HuH-7.5 (cell line): ENCODE results near the gene MAP3K12.
A peak's percentile ranks its signal among the peaks of the same experiment; 100 is the strongest.
"Not testable (repeated sequence)": the region's sequence is repeated elsewhere in the genome, so short reads cannot be mapped to it uniquely, and the experiment has no call there.

Experiments
- DNase-seq: peaks from one replicate; pipeline ENCODE4 v3.0.0; 2011; ENCODE audit warnings: low spot score

The MAP3K12 gene

GRCh38 chr12:53499266-53500141 lies at the start of gene MAP3K12:
TSS of gene MAP3K12 (minus strand) at chr12:53499458. CDS start at chr12:53487391, 12,067 bp downstream.
- DNase-seq: no peak

GRCh38 chr12:53548354-53548753 lies 49.1 kb upstream of the MAP3K12 start:
- not testable (repeated sequence) for DNase-seq

GRCh38 chr12:53543539-53543938 lies 44.3 kb upstream of the MAP3K12 start:
- DNase-seq: peak; percentile 71

GRCh38 chr12:53539526-53539925 lies 40.3 kb upstream of the MAP3K12 start:
- DNase-seq: no peak

GRCh38 chr12:53538209-53538689 lies 39.0 kb upstream of the MAP3K12 start:
- peak; percentile 60 for DNase-seq

- no peak for DNase-seq
Measured at GRCh38 chr12:53536962-53537361, 37.7 kb upstream of the MAP3K12 start.

GRCh38 chr12:53533471-53533870 lies 34.2 kb upstream of the MAP3K12 start:
- DNase-seq: no peak

- DNase-seq: no peak
Measured at GRCh38 chr12:53532524-53533445, 33.5 kb upstream of the MAP3K12 start.

GRCh38 chr12:53532021-53532420 lies 32.8 kb upstream of the MAP3K12 start:
- DNase-seq: no peak

GRCh38 chr12:53530920-53531319 lies 31.7 kb upstream of the MAP3K12 start:
- no peak for DNase-seq

- DNase-seq: no peak
Measured at GRCh38 chr12:53530061-53530460, 30.8 kb upstream of the MAP3K12 start.

- DNase-seq: no peak
Measured at GRCh38 chr12:53524476-53524875, 25.2 kb upstream of the MAP3K12 start.

GRCh38 chr12:53523131-53523530 lies 23.9 kb upstream of the MAP3K12 start:
- DNase-seq: no peak

- no peak for DNase-seq
Measured at GRCh38 chr12:53518381-53518780, 19.1 kb upstream of the MAP3K12 start.

GRCh38 chr12:53516758-53517455 lies 17.6 kb upstream of the MAP3K12 start:
- no peak for DNase-seq

- DNase-seq: no peak
Measured at GRCh38 chr12:53515291-53515680, 16.0 kb upstream of the MAP3K12 start.

- no peak for DNase-seq
Measured at GRCh38 chr12:53514628-53515290, 15.5 kb upstream of the MAP3K12 start.

GRCh38 chr12:53513712-53514410 lies 14.6 kb upstream of the MAP3K12 start:
- DNase-seq: no peak

GRCh38 chr12:53510181-53510812 lies 11.0 kb upstream of the MAP3K12 start:
- no peak for DNase-seq

GRCh38 chr12:53508534-53509170 lies 9.4 kb upstream of the MAP3K12 start:
- DNase-seq: peak; percentile 74
